GM21367 (cell line): ENCODE results near the gene OR4E1.
"Not testable (repeated sequence)": the region's sequence is repeated elsewhere in the genome, so short reads cannot be mapped to it uniquely, and the experiment has no call there.

ENCODE experiments used
- ATAC-seq: cut with Tn5 transposase; IDR thresholded peaks from one replicate; pipeline ENCODE4 v1.9.1; 2021; ENCODE audit not compliant: unreplicated experiment

OR4E1 gene

GRCh38 chr14:21654215-21654614 is 19.4 kb downstream of the OR4E1 start:
- ATAC-seq = no peak

- ATAC-seq = no peak
Observed at GRCh38 chr14:21653331-21653885, 20.2 kb downstream of the OR4E1 start, which contains the start of gene OR4E2. TSS of gene OR4E2 (plus strand) at chr14:21653835. CDS start at chr14:21665083, 11,248 bp downstream.

- ATAC-seq = no peak
Observed at GRCh38 chr14:21652209-21652808, 21.3 kb downstream of the OR4E1 start.

GRCh38 chr14:21647380-21647779 is 26.2 kb downstream of the OR4E1 start:
- no peak for ATAC-seq

GRCh38 chr14:21643407-21643806 is 30.2 kb downstream of the OR4E1 start:
- no peak for ATAC-seq

GRCh38 chr14:21642683-21643082 is 30.9 kb downstream of the OR4E1 start:
- no peak for ATAC-seq

- no peak for ATAC-seq
Observed at GRCh38 chr14:21634840-21635239, 38.8 kb downstream of the OR4E1 start, which contains the start of gene OR10G2. TSS of gene OR10G2 (minus strand) at chr14:21634940. CDS start at chr14:21634842, 98 bp downstream.

GRCh38 chr14:21631084-21631483 is 42.5 kb downstream of the OR4E1 start:
- ATAC-seq = no peak

GRCh38 chr14:21630503-21630902 is 43.1 kb downstream of the OR4E1 start:
- not testable (repeated sequence) for ATAC-seq

- ATAC-seq = no peak
Observed at GRCh38 chr14:21626491-21627230, 47.0 kb downstream of the OR4E1 start.
